22Rv1 (cell line): ENCODE data around the gene CST7.

ENCODE experiments used
- H3K27ac ChIP-seq: fragments of 450-650 bp; 2 replicates; pipeline ENCODE4 v1.5.1; 2017
- ZFX ChIP-seq: fragments of 450-650 bp; IDR thresholded peaks from 2 replicates; pipeline ENCODE4 v1.6.1; 2017; ENCODE audit warnings: antibody characterized with exemption, borderline replicate concordance
- TF ChIP-seq, protein P1 (sequence below): fragments of 450-650 bp; IDR thresholded peaks from 2 replicates; pipeline ENCODE4 v1.5.1; 2017; ENCODE audit warnings: mild to moderate bottlenecking

Gene CST7, protein sequence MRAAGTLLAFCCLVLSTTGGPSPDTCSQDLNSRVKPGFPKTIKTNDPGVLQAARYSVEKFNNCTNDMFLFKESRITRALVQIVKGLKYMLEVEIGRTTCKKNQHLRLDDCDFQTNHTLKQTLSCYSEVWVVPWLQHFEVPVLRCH

DNA sequence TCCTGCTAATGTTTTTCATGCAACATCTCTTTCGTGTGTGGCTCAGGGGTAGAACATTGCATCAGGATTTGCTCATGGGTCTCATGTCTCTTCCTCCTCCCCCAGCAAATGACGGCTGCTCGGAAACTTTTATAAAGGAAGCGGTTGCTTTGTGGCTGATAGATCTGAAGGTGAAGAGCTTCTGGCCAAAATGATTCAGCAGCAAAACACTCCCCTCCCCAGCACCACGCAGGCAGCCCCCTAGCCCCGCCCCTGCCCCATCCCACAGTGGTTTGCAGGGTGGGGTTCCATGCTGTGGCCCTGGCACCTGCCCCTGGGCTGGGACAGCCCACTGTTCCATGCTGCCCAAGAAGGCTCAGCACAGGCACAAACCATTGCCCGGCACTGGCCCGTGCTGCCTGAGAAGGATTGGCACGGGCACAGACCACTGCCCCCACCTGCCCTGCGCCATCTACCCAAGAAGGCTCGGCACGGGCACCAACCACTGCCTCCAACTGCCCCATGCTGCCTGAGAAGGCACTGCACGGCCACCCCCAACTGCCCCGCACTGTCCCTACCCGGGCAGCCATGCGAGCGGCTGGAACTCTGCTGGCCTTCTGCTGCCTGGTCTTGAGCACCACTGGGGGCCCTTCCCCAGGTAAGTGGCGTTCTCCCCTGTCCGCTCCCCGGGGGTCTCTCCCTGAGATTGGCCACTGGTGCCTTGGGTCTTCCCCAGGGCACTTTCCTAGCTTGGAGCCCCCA, at the start of gene CST7:
CST7 (plus strand) TSS at position 331 of the 741 bp plus-strand sequence; CDS start at position 568, 237 bp downstream.
- no peak within 1 kb of the TSS for H3K27ac ChIP-seq
- no peak for TF ChIP-seq ZFX
- TF ChIP-seq, protein P1, sequence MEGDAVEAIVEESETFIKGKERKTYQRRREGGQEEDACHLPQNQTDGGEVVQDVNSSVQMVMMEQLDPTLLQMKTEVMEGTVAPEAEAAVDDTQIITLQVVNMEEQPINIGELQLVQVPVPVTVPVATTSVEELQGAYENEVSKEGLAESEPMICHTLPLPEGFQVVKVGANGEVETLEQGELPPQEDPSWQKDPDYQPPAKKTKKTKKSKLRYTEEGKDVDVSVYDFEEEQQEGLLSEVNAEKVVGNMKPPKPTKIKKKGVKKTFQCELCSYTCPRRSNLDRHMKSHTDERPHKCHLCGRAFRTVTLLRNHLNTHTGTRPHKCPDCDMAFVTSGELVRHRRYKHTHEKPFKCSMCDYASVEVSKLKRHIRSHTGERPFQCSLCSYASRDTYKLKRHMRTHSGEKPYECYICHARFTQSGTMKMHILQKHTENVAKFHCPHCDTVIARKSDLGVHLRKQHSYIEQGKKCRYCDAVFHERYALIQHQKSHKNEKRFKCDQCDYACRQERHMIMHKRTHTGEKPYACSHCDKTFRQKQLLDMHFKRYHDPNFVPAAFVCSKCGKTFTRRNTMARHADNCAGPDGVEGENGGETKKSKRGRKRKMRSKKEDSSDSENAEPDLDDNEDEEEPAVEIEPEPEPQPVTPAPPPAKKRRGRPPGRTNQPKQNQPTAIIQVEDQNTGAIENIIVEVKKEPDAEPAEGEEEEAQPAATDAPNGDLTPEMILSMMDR, result no peak

GRCh38 chr20:24906806-24907205, 42.3 kb upstream of the CST7 start:
- no peak for TF ChIP-seq ZFX
- TF ChIP-seq, protein P1, result no peak

DNA sequence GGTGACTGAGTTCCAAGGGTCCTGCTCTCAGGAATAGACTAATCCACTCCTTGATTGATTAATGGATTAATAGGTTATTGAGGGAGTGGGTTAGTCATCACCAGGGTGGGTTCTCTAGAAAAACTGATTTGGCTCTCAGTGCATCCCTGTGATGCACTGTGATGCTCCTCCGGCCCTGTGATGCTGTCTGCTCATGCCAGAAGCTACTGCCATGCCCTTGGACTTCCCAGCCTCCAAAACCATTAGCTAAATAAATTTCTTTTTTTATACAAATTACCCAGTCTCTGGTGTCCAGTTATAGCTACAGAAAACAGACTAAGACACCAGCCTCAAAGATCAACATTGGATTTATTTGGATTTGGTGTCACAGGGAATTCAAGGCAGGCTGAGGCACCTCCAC, 40.4 kb upstream of the CST7 start:
- no peak overlapping the region for H3K27ac ChIP-seq

More at GRCh38 chr20:24906806-24907205, 42.3 kb upstream of the CST7 start:
- H3K27ac ChIP-seq, result no peak overlapping the region

GRCh38 chr20:24909086-24909780, 39.8 kb upstream of the CST7 start:
- TF ChIP-seq ZFX, result no peak
- TF ChIP-seq, protein P1, result no peak
- no peak overlapping the region for H3K27ac ChIP-seq

More for the DNA sequence above, 40.4 kb upstream of the CST7 start:
- no peak for TF ChIP-seq ZFX
- TF ChIP-seq, protein P1, result no peak

DNA sequence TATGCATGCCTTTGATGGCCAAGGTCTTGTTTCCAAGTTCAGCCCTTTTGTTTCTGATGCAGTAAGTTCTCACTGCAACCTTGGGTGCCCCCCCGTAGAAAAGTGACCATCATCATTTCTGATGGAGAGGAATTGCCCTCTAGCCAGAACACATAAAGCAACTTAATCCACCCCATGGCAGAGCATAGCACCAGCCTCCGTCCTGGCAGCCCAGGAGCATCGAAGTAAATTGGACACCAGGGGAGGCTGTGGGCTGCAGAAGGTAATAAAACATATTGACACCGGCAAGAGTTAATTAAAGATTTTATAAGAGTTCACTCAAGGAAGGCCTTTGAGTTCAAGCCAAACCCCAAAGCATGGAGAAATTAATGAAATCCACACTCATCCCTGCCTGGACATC, 39.2 kb upstream of the CST7 start:
- TF ChIP-seq, protein P1, result no peak
- no peak for TF ChIP-seq ZFX
- no peak overlapping the region for H3K27ac ChIP-seq

DNA sequence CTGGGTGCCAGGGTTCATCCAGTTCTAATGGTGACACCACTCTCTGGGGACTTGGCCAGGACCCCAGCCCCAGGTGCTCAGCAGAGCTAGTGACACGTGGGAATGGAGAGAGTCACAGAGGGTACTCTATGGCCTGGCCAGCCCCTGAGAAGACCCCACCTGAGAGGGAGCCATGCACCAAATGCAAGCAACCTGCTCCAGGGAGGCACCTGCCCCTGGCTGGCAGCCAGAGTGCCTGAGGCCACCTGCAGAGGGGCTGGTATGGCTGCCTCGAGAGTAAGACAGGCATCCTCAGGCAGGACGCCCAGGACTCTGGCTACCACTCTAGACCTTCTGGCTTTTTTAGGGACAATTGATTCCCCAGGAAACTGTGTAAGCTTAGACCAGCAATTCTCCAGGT, 38.6 kb upstream of the CST7 start:
- TF ChIP-seq, protein P1, result no peak
- no peak for TF ChIP-seq ZFX
- no peak overlapping the region for H3K27ac ChIP-seq

DNA sequence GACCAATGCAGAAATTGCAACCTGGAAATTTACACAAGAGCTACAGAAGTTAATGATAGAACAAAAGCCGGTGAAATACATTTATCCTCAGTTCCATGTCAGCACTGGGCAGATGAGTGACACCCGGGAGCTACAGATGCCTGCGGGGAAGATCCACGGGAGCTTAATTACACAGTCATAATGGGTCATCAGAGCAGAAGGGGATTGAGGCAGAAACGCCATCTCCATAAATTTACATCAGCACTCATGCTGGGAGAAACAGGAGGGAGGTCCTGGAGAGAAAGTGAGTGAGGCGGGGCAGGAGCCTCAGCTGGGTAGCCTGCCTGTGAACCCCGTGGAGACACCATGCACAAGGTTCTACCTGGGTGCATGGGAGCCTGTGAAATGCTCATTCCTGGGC, 37.6 kb upstream of the CST7 start:
- H3K27ac ChIP-seq, result no peak overlapping the region
- TF ChIP-seq ZFX, result no peak
- TF ChIP-seq, protein P1, result no peak
